Mesenchymal stem cell (in vitro differentiated cells and primary cell): ENCODE data around the gene NCOA7.

Experiments
- DNase-seq: peaks from one replicate; pipeline ENCODE4 v3.0.0-alpha.2; 2013
- H2AFZ ChIP-seq: one replicate; pipeline ENCODE4 v1.6.1; 2013; ENCODE audit warnings: low read depth, mild to moderate bottlenecking, control low read depth, inconsistent platforms, low read length, moderate library complexity
- H2AK5ac ChIP-seq: 2 replicates; pipeline ENCODE4 v1.6.1; 2013; ENCODE audit warnings: low read length, moderate library complexity, mild to moderate bottlenecking, inconsistent platforms; ENCODE audit not compliant: severe bottlenecking
- H2BK120ac ChIP-seq: one replicate; pipeline ENCODE4 v1.6.1; 2013; ENCODE audit warnings: low read depth, mild to moderate bottlenecking, inconsistent platforms, low read length, moderate library complexity
- H2BK12ac ChIP-seq, 2 experiments: one replicate each; pipeline ENCODE4 v1.6.1; 2013; ENCODE audit warnings: inconsistent platforms in 2 of 2, low read length in 2 of 2, mild to moderate bottlenecking in 2 of 2, moderate library complexity in 2 of 2, control low read depth in 1 of 2
- H2BK15ac ChIP-seq: one replicate; pipeline ENCODE4 v1.6.1; 2013; ENCODE audit warnings: mild to moderate bottlenecking, low read depth, inconsistent platforms; ENCODE audit not compliant: poor library complexity, severe bottlenecking
- H2BK5ac ChIP-seq: 2 replicates; pipeline ENCODE4 v1.6.1; 2013; ENCODE audit warnings: low read depth, mild to moderate bottlenecking, low read length, control low read depth, inconsistent platforms; ENCODE audit not compliant: poor library complexity, severe bottlenecking
- H3K14ac ChIP-seq, 2 experiments: one replicate each; pipeline ENCODE4 v1.6.1; 2013; ENCODE audit warnings: inconsistent platforms in 2 of 2, low read length in 2 of 2, control low read depth in 1 of 2, mild to moderate bottlenecking in 1 of 2, moderate library complexity in 1 of 2
- H3K18ac ChIP-seq, 2 experiments: one replicate each; pipeline ENCODE4 v1.6.1; 2013; ENCODE audit warnings: inconsistent platforms in 2 of 2, low read length in 2 of 2, control low read depth in 1 of 2, low read depth in 1 of 2, mild to moderate bottlenecking in 1 of 2
- H3K23ac ChIP-seq, 2 experiments: one replicate each; pipeline ENCODE4 v1.6.1; 2013; ENCODE audit warnings: inconsistent platforms in 2 of 2, low read length in 2 of 2, mild to moderate bottlenecking in 2 of 2, moderate library complexity in 2 of 2, control low read depth in 1 of 2
- H3K27ac ChIP-seq: 2 replicates; pipeline ENCODE4 v1.5.1; 2013; ENCODE audit warnings: mild to moderate bottlenecking, moderate library complexity, low read length, control low read depth, inconsistent platforms; ENCODE audit not compliant: poor library complexity, severe bottlenecking
- H3K27me3 ChIP-seq, 2 experiments: 2 replicates each; pipeline versions ENCODE4 v1.6.1 to v1.7.0; 2013; ENCODE audit warnings: low read length in 2 of 2, mild to moderate bottlenecking in 2 of 2, moderate library complexity in 2 of 2, control low read depth in 1 of 2, inconsistent platforms in 1 of 2; ENCODE audit not compliant: control insufficient read depth in 1 of 2, insufficient read depth in 1 of 2
- H3K36me3 ChIP-seq, 2 experiments: 2 replicates each; pipeline versions ENCODE4 v1.6.1 to v1.7.0; 2013; ENCODE audit warnings: low read length in 2 of 2, control low read depth in 1 of 2, inconsistent platforms in 1 of 2, low read depth in 1 of 2, mild to moderate bottlenecking in 1 of 2; ENCODE audit not compliant: insufficient read depth in 2 of 2, control insufficient read depth in 1 of 2
- H3K4ac ChIP-seq, 2 experiments: one replicate each; pipeline ENCODE4 v1.6.1; 2013; ENCODE audit warnings: inconsistent platforms in 2 of 2, low read length in 2 of 2, mild to moderate bottlenecking in 2 of 2, moderate library complexity in 2 of 2, control low read depth in 1 of 2, low read depth in 1 of 2
- H3K4me1 ChIP-seq: 2 replicates; pipeline ENCODE4 v1.6.1; 2013; ENCODE audit warnings: low read depth, low read length, control low read depth; ENCODE audit not compliant: control insufficient read depth, insufficient read depth
- H3K4me2 ChIP-seq: 2 replicates; pipeline ENCODE4 v1.6.1; 2013; ENCODE audit warnings: low read length, mild to moderate bottlenecking, inconsistent platforms; ENCODE audit not compliant: poor library complexity, severe bottlenecking
- H3K4me3 ChIP-seq, 2 experiments: 2 replicates each; pipeline versions ENCODE4 v1.5.1 to v1.7.0; 2013; ENCODE audit warnings: low read length in 2 of 2, mild to moderate bottlenecking in 2 of 2, control low read depth in 1 of 2, low read depth in 1 of 2; ENCODE audit not compliant: insufficient read depth in 1 of 2
- H3K79me1 ChIP-seq: replicated peaks from 2 replicates; pipeline ENCODE4 v1.6.1; 2013; ENCODE audit warnings: mild to moderate bottlenecking, control low read depth, low read length, inconsistent platforms; ENCODE audit not compliant: poor library complexity, severe bottlenecking
- H3K9ac ChIP-seq: 2 replicates; pipeline ENCODE4 v1.7.0; 2013; ENCODE audit warnings: mild to moderate bottlenecking, low read length, moderate library complexity
- H3K9me3 ChIP-seq: 2 replicates; pipeline ENCODE4 v1.7.0; 2013; ENCODE audit warnings: mild to moderate bottlenecking, low read length; ENCODE audit not compliant: control insufficient read depth
- H4K8ac ChIP-seq: one replicate; pipeline ENCODE4 v1.6.1; 2013; ENCODE audit warnings: inconsistent platforms, mild to moderate bottlenecking, low read length, moderate library complexity
- H4K91ac ChIP-seq: one replicate; pipeline ENCODE4 v1.6.1; 2013; ENCODE audit warnings: mild to moderate bottlenecking, low read length, inconsistent platforms
- WGBS: methylation state at CpG from one replicate; pipeline ENCODE4 v1.1.7; 2013; ENCODE audit warnings: mixed read lengths; 5-methylcytosine and 5-hydroxymethylcytosine counted together

The NCOA7 gene

DNA sequence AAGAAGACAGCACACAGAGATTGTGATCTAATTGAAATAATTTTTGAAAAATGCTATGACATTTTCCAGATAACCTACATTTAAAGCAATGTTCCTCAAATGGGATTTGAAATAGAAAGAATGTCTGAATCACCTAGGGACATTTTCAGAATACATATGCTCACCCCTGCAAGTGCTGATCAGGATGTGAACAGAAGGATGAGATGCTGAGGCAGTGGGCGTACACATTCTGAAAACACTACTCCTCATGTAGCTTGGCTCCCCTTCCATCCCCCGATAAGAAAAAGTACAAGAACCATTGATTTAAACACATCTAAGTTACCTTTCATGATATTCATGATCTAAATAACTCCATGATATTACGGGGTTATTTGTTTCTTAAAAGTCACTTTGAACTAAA is 136.0 kb downstream of the NCOA7 start:
- H3K4me1 ChIP-seq = no peaks in the 10 kb centered on the region
- no peaks in the 10 kb centered on the region for H3K9me3 ChIP-seq
- DNase-seq = no peak
- no peaks in the 10 kb centered on the region for H3K27me3 ChIP-seq
- no peak overlapping the region for H3K4ac ChIP-seq
- H3K27ac ChIP-seq = no peak overlapping the region
- no peak overlapping the region for H3K18ac ChIP-seq
- H3K36me3 ChIP-seq = peaks cover 11 to 85% of the 10 kb centered on the region in 2 experiments
- WGBS = 100% methylated on average over 1 of the region's 3 CpGs
- H3K4me2 ChIP-seq = no peak overlapping the region
- H3K9ac ChIP-seq = no peak overlapping the region
- no peaks in the 10 kb centered on the region for H3K79me1 ChIP-seq
- H3K23ac ChIP-seq = no peak overlapping the region
- H2BK120ac ChIP-seq = no peak overlapping the region
- H4K91ac ChIP-seq = no peak overlapping the region
- H2AK5ac ChIP-seq = no peak overlapping the region
- no peak overlapping the region for H3K14ac ChIP-seq
- no peak overlapping the region for H2BK15ac ChIP-seq
- H4K8ac ChIP-seq = no peak overlapping the region
- no peak overlapping the region for H2AFZ ChIP-seq
- no peak overlapping the region for H2BK5ac ChIP-seq
- no peak overlapping the region for H3K4me3 ChIP-seq
- H2BK12ac ChIP-seq = no peak overlapping the region

GRCh38 chr6:125927761-125928160 is 137.0 kb downstream of the NCOA7 start:
- H2AFZ ChIP-seq = no peak overlapping the region
- no peak overlapping the region for H3K4me3 ChIP-seq
- no peak overlapping the region for H2BK5ac ChIP-seq
- H3K27me3 ChIP-seq = no peaks in the 10 kb centered on the region
- no peak overlapping the region for H3K18ac ChIP-seq
- DNase-seq = no peak
- H3K4ac ChIP-seq = no peak overlapping the region
- no peaks in the 10 kb centered on the region for H3K79me1 ChIP-seq
- 69% methylated on average over 5 of the region's 7 CpGs for WGBS
- no peak overlapping the region for H2BK120ac ChIP-seq
- no peak overlapping the region for H3K4me2 ChIP-seq
- no peak overlapping the region for H4K8ac ChIP-seq
- no peak overlapping the region for H3K14ac ChIP-seq
- no peaks in the 10 kb centered on the region for H3K9me3 ChIP-seq
- H3K4me1 ChIP-seq = no peaks in the 10 kb centered on the region
- H3K36me3 ChIP-seq = peaks cover 8 to 77% of the 10 kb centered on the region in 2 experiments
- H2BK12ac ChIP-seq = no peak overlapping the region
- H3K27ac ChIP-seq = no peak overlapping the region
- no peak overlapping the region for H3K9ac ChIP-seq
- H4K91ac ChIP-seq = no peak overlapping the region
- no peak overlapping the region for H2AK5ac ChIP-seq
- no peak overlapping the region for H3K23ac ChIP-seq
- H2BK15ac ChIP-seq = no peak overlapping the region

DNA sequence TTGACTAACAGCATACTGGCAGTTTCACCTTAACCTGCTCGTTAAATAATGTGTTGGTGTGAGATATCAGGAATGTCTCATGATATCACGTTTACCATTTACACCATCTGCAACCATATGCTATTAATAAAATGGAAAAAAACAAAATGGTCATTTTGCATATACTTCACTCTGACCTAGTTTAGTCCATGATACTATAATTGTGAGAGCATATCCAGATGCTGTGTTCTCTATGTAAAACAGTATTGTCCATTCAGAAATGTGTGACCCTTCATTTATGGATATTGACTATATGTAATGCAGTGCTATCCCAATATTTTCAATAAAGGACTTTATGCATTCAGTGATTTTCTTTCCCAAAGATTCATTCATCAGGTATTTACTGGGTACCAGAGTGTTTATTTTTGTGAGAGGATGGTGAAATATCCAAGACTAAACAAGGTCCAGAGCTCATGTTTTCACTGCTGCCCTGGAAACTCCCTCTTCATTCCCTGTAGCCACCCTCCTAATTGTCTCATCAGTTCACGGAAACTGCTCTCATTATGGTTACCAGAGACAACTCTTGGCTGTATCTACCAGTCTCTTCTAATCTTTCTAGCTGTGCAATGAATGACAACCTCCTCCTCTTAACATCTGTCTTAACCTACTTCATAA is 140.1 kb downstream of the NCOA7 start:
- no peak overlapping the region for H3K4me2 ChIP-seq
- H3K36me3 ChIP-seq = peaks cover 4 to 48% of the 10 kb centered on the region in 2 experiments
- H2BK15ac ChIP-seq = no peak overlapping the region
- no peaks in the 10 kb centered on the region for H3K27me3 ChIP-seq
- no peaks in the 10 kb centered on the region for H3K79me1 ChIP-seq
- H3K27ac ChIP-seq = no peak overlapping the region
- no peak overlapping the region for H3K18ac ChIP-seq
- H4K8ac ChIP-seq = no peak overlapping the region
- no peak overlapping the region for H3K4me3 ChIP-seq
- WGBS = 74% methylated on average over 1 of the region's 3 CpGs
- H2AK5ac ChIP-seq = no peak overlapping the region
- H2BK12ac ChIP-seq = no peak overlapping the region
- no peak overlapping the region for H2AFZ ChIP-seq
- H2BK120ac ChIP-seq = no peak overlapping the region
- no peak overlapping the region for H4K91ac ChIP-seq
- H3K4ac ChIP-seq = no peak overlapping the region
- no peak overlapping the region for H2BK5ac ChIP-seq
- H3K14ac ChIP-seq = no peak overlapping the region
- H3K9ac ChIP-seq = no peak overlapping the region
- no peaks in the 10 kb centered on the region for H3K4me1 ChIP-seq
- DNase-seq = peak; percentile 89
- no peak overlapping the region for H3K23ac ChIP-seq
- H3K9me3 ChIP-seq = no peaks in the 10 kb centered on the region

DNA sequence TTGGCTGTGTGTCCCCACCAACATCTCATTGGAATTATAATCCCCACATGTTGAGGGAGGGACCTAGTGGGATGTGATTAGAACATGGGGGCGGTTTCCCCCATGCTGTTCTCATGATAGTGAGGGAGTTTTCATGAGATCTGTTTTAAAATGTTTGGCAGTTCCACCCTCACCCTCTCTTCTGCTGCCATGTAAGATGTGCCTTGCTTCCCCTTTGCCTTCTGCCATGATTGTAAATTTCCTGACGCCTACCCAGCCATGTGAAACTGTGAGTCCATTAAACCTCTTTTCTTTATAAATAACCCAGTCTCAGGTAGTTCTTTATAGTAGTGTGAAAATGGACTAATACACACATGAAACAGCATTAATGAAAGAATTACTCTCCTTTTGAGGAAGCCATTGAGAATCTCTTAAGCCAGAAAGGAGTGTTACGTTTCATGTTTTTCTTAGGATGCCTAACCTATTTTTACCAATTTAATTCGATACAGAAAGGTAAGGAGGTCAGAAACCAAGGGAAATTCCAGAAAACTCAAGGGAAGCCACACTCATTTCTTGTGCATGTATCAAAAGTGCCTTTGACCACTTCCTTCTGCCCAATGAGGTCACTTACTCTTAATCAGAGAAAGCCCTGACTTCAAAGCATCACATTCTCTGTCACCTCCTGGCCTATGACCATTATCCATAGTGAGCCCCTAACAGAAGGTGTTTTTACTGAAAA is 141.1 kb downstream of the NCOA7 start:
- Histone ChIP-seq H3K4me1 (no peaks in the 10 kb centered on the region), H3K9ac (no peak overlapping the region), H3K23ac (no peak overlapping the region), H4K8ac (no peak overlapping the region), H3K18ac (no peak overlapping the region), H3K27me3 (no peaks in the 10 kb centered on the region), H3K9me3 (no peaks in the 10 kb centered on the region), H3K4me3 (no peak overlapping the region), H3K4ac (no peak overlapping the region), H3K4me2 (no peak overlapping the region), H2BK5ac (peak overlapping the region; percentile 4), H3K79me1 (no peaks in the 10 kb centered on the region), H2BK12ac (no peak overlapping the region), H3K27ac (no peak overlapping the region), H3K14ac (no peak overlapping the region), H2AFZ (no peak overlapping the region), H4K91ac (no peak overlapping the region), H3K36me3 (peaks cover 4 to 44% of the 10 kb centered on the region in 2 experiments), H2AK5ac (no peak overlapping the region), H2BK15ac (no peak overlapping the region), H2BK120ac (no peak overlapping the region)
- 86% methylated on average over 3 of the region's 4 CpGs for WGBS
- peak; percentile 30 for DNase-seq
